ENCODE results near the gene GGT5.

Gene GGT5

GRCh38 chr22:24187731-24188644 lies 56.9 kb downstream of the GGT5 start:
- no peak overlapping the region for H3K27ac ChIP-seq

GRCh38 chr22:24186892-24187670 lies 57.8 kb downstream of the GGT5 start:
- TF ChIP-seq CTCF (conservative IDR thresholded peaks at IDR 0.05): no peak
- H3K27ac ChIP-seq: no peak overlapping the region

More at GRCh38 chr22:24187731-24188644, 56.9 kb downstream of the GGT5 start:
- TF ChIP-seq CTCF (conservative IDR thresholded peaks at IDR 0.05): no peak

- H3K27ac ChIP-seq: no peak overlapping the region
- no peak for TF ChIP-seq CTCF (conservative IDR thresholded peaks at IDR 0.05)
These were observed 58.5 kb downstream of the GGT5 start for GRCh38 chr22:24186352-24186740.

GRCh38 chr22:24185501-24186351 lies 59.2 kb downstream of the GGT5 start:
- H3K27ac ChIP-seq: no peak overlapping the region
- TF ChIP-seq CTCF (conservative IDR thresholded peaks at IDR 0.05): no peak

- no peak for TF ChIP-seq CTCF (conservative IDR thresholded peaks at IDR 0.05)
- no peak overlapping the region for H3K27ac ChIP-seq
These were observed 59.8 kb downstream of the GGT5 start for GRCh38 chr22:24185001-24185500.

GRCh38 chr22:24184057-24184798 lies 60.7 kb downstream of the GGT5 start:
- H3K27ac ChIP-seq: no peak overlapping the region
- TF ChIP-seq CTCF (conservative IDR thresholded peaks at IDR 0.05): no peak
